NCI-H1930 (cell line): Measurements from ENCODE around the gene NTN5.
"Not testable (repeated sequence)": the region's sequence is repeated elsewhere in the genome, so short reads cannot be mapped to it uniquely, and the experiment has no call there.

Source experiments
- DNase-seq, 2 experiments: peaks; one replicate each; lab custom pipeline; 2025; lab: John Stamatoyannopoulos, UW

NTN5 gene

GRCh38 chr19:48672994-48673393 lies at the start of gene NTN5:
TSS of gene NTN5 (minus strand) at chr19:48673017. CDS start at chr19:48670986, 2,031 bp downstream.
- no peak for DNase-seq

GRCh38 chr19:48722196-48722708 lies 49.4 kb upstream of the NTN5 start:
- DNase-seq: no peak

GRCh38 chr19:48720613-48721296 lies 47.9 kb upstream of the NTN5 start:
- DNase-seq: peak; percentile 99

- no peak for DNase-seq
These were observed 47.4 kb upstream of the NTN5 start for GRCh38 chr19:48720251-48720612.

GRCh38 chr19:48719263-48720171 lies 46.7 kb upstream of the NTN5 start, which contains the start of gene MAMSTR:
TSS of gene MAMSTR (minus strand) at chr19:48719725. CDS start at chr19:48719031, 694 bp downstream.
- DNase-seq: no peak

GRCh38 chr19:48718711-48719231 lies 46.0 kb upstream of the NTN5 start:
- no peak for DNase-seq

GRCh38 chr19:48718106-48718505 lies 45.3 kb upstream of the NTN5 start:
- DNase-seq: not testable (repeated sequence)

- DNase-seq: no peak
These were observed 43.9 kb upstream of the NTN5 start for GRCh38 chr19:48716562-48717291.

- DNase-seq: no peak
These were observed 42.9 kb upstream of the NTN5 start for GRCh38 chr19:48715681-48716171.

GRCh38 chr19:48714759-48715675 lies 42.2 kb upstream of the NTN5 start:
- no peak for DNase-seq

GRCh38 chr19:48713864-48714755 lies 41.3 kb upstream of the NTN5 start:
- DNase-seq: peak; percentile 100

- DNase-seq: no peak
These were observed 40.4 kb upstream of the NTN5 start for GRCh38 chr19:48713041-48713863.

GRCh38 chr19:48711106-48711662 lies 38.4 kb upstream of the NTN5 start:
- DNase-seq: no peak

GRCh38 chr19:48708471-48708870 lies 35.7 kb upstream of the NTN5 start:
- DNase-seq: no peak

GRCh38 chr19:48705431-48705830 lies 32.6 kb upstream of the NTN5 start:
- DNase-seq: no peak

GRCh38 chr19:48703316-48703715 lies 30.5 kb upstream of the NTN5 start:
- no peak for DNase-seq

GRCh38 chr19:48702701-48703100 lies 29.9 kb upstream of the NTN5 start:
- no peak for DNase-seq

- DNase-seq: no peak
These were observed 25.2 kb upstream of the NTN5 start for GRCh38 chr19:48698046-48698445.
